Body of pancreas (tissue), 4 donors: ENCODE data around the gene IRAK4. TPM values are rescaled to one million over a fixed set of nuclear protein-coding genes. Genes with fewer than 3 reads are reported as not detected.

Source experiments
- ATAC-seq: fragments of 150-250 bp; one replicate; pipeline ENCODE4 v1.9.1; 2016
- DNase-seq, 4 donors: peaks; one replicate each; pipeline ENCODE4 v3.0.0-alpha.2; 2019
- H3K27ac ChIP-seq, 4 donors: fragments of 200-600 bp; sonication (generic); 1 replicate in 3 of 4; 2 replicates in 1 of 4; pipeline versions ENCODE4 v1.5.1 to v1.6.1; 2016 to 2019; ENCODE audit warnings: mild to moderate bottlenecking in 1 of 4, mixed read lengths in 1 of 4, moderate library complexity in 1 of 4
- H3K27me3 ChIP-seq, 2 donors: fragments of 200-600 bp; sonication (generic); one replicate each; pipeline ENCODE4 v1.6.0; 2016; ENCODE audit warnings: mild to moderate bottlenecking in 1 of 2
- H3K36me3 ChIP-seq, 2 donors: fragments of 200-600 bp; sonication (generic); replicated peaks in 1 of 2; 2 replicates each; pipeline ENCODE4 v1.5.1; 2016; ENCODE audit warnings: low read depth in 2 of 2; ENCODE audit not compliant: insufficient read depth in 1 of 2
- H3K4me1 ChIP-seq: fragments of 200-600 bp; sonication (generic); one replicate; pipeline ENCODE4 v1.6.0; 2016
- H3K4me3 ChIP-seq, 2 donors: fragments of 200-600 bp; sonication (generic); 1 replicate in 1 of 2; 2 replicates in 1 of 2; pipeline ENCODE4 v1.5.1; 2016 to 2019
- H3K9me3 ChIP-seq, 3 donors: fragments of 200-600 bp; sonication (generic); 1 replicate in 2 of 3; 2 replicates in 1 of 3; pipeline ENCODE4 v1.5.1; 2016
- POLR2A ChIP-seq, 3 donors: fragments of 450-650 bp; IDR thresholded peaks; one replicate each; pipeline ENCODE4 v1.6.1; 2016; ENCODE audit warnings: antibody characterized with exemption in 3 of 3, mild to moderate bottlenecking in 2 of 3
- WGBS, 2 donors: methylation state at CpG; one replicate each; pipeline ENCODE4 v1.1.5; 2017; 5-methylcytosine and 5-hydroxymethylcytosine counted together
- intact Hi-C: fragments of 100-400 bp; cut with DNase I; formaldehyde crosslinking; loops from one replicate; pipeline ENCODE4 v1.15.1; 2023
- total RNA-seq, 2 donors: library from RNA; depleted of rRNA; stranded (reverse); fragments of >200 nt; gene quantifications; one replicate each; pipeline ENCODE4 v1.1.0, GENCODE V29; 2016
- TF ChIP-seq, protein P1 (sequence below), 7 experiments: fragments of 450-650 bp in 4 of 7; fragments of 200-600 bp in 3 of 7; sonication (generic) in 3 of 7; IDR thresholded peaks; one replicate each; pipeline ENCODE4 v1.5.1; 2016 to 2019; ENCODE audit warnings: antibody characterized with exemption in 7 of 7

Gene IRAK4
- total RNA-seq, 2 donors from 2014 or later: 17.5 to 33.7 TPM

GRCh38 chr12:43805860-43806736 lies 47.3 kb downstream of the IRAK4 start, which contains the start of gene TWF1:
TWF1 (minus strand) TSS chr12:43806317; CDS start chr12:43806245, 72 bp downstream.
- 0 to 1% methylated on average over 31 to 80 of the region's 89 CpGs for WGBS, 2 donors
- peak; percentile 80 to 84 (median 82) for TF ChIP-seq POLR2A (IDR thresholded peaks at IDR 0.05)
- TF ChIP-seq, protein P1, sequence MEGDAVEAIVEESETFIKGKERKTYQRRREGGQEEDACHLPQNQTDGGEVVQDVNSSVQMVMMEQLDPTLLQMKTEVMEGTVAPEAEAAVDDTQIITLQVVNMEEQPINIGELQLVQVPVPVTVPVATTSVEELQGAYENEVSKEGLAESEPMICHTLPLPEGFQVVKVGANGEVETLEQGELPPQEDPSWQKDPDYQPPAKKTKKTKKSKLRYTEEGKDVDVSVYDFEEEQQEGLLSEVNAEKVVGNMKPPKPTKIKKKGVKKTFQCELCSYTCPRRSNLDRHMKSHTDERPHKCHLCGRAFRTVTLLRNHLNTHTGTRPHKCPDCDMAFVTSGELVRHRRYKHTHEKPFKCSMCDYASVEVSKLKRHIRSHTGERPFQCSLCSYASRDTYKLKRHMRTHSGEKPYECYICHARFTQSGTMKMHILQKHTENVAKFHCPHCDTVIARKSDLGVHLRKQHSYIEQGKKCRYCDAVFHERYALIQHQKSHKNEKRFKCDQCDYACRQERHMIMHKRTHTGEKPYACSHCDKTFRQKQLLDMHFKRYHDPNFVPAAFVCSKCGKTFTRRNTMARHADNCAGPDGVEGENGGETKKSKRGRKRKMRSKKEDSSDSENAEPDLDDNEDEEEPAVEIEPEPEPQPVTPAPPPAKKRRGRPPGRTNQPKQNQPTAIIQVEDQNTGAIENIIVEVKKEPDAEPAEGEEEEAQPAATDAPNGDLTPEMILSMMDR (IDR thresholded peaks at IDR 0.05): peak in 4 of 7 experiments; percentile 39 to 49 (median 42)
- Histone ChIP-seq H3K27me3 (no peaks in the 10 kb centered on the region), H3K4me3 (peak within 1 kb of the TSS; percentile 76 to 87), H3K27ac (peak within 1 kb of the TSS; percentile 80 to 98 (median 94)), H3K36me3 (no peaks in the 10 kb centered on the region), H3K4me1 (peaks cover 17% of the 10 kb centered on the region), H3K9me3 (no peaks in the 10 kb centered on the region)
- peak; percentile 99 for ATAC-seq
- intact Hi-C loops: no loop called here
- peak; percentile 85 to 90 (median 88) for DNase-seq

DNA sequence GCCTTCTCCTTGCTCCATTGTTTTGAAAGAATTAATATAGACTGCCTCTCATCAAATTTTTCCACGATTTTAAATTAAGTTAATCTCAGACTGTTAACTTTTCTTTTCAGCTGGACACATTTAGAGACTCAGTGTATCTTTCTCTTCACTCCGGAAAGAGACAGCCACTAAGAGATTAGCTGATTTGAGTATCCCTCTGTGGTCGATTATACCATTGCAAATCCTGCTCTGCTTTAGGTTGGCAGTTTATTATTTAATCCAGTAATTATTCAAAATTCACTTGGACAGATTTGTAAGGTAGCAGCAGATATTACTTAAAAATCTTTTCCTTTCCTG lies 48.0 kb downstream of the IRAK4 start:
- no peak for TF ChIP-seq POLR2A (IDR thresholded peaks at IDR 0.05)
- TF ChIP-seq, protein P1 (IDR thresholded peaks at IDR 0.05): no peak
- WGBS, 2 donors: 2 to 8% methylated on average over 3 of the region's 3 CpGs
- Histone ChIP-seq H3K9me3 (no peaks in the 10 kb centered on the region), H3K4me1 (peaks cover 17% of the 10 kb centered on the region), H3K36me3 (no peaks in the 10 kb centered on the region), H3K27ac (peak overlapping the region; percentile 80 to 98 (median 94)), H3K4me3 (peak overlapping the region in 1 of 2 donors; percentile 87), H3K27me3 (no peaks in the 10 kb centered on the region)
- no peak for ATAC-seq
- DNase-seq: no peak
- intact Hi-C loops: no loop called here

GRCh38 chr12:43807386-43807785 lies 48.6 kb downstream of the IRAK4 start:
- peaks cover 17% of the 10 kb centered on the region for H3K4me1 ChIP-seq
- TF ChIP-seq, protein P1 (IDR thresholded peaks at IDR 0.05): no peak
- TF ChIP-seq POLR2A (IDR thresholded peaks at IDR 0.05): no peak
- intact Hi-C loops: no loop called here
- no peak for ATAC-seq
- no peaks in the 10 kb centered on the region for H3K9me3 ChIP-seq
- peak overlapping the region in 2 of 4 donors; percentile 1 to 98 for H3K27ac ChIP-seq
- H3K27me3 ChIP-seq: no peaks in the 10 kb centered on the region
- H3K4me3 ChIP-seq: no peak overlapping the region
- H3K36me3 ChIP-seq: no peaks in the 10 kb centered on the region
- 85 to 94% methylated on average over 3 of the region's 3 CpGs for WGBS, 2 donors
- DNase-seq: no peak

DNA sequence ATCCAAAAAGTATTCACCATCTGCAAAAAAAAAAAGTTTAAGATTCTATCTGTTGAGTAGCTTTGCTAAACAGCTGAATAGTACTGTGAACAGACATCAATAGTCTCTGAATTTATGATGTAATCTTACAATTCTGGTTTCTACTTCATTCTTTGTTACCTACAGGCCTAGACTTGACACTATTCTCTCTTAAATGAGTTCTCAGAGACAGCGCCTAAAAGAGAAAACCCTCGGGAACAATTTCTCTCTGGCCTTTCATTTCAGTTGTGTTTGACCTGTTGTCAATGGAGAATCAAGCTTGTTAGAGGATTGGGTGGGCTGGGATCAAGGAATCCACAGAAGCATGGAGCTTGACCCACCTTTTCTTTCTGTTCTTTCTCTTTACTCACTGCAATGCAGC lies 53.3 kb downstream of the IRAK4 start:
- intact Hi-C loops: no loop called here
- H3K4me1 ChIP-seq: peaks cover 2% of the 10 kb centered on the region
- no peak overlapping the region for H3K4me3 ChIP-seq
- DNase-seq (no peak), ATAC-seq (no peak)
- H3K27ac ChIP-seq: no peak overlapping the region
- no peaks in the 10 kb centered on the region for H3K27me3 ChIP-seq
- WGBS, 2 donors: 70 to 78% methylated on average over 2 of the region's 2 CpGs
- no peaks in the 10 kb centered on the region for H3K36me3 ChIP-seq
- TF ChIP-seq, protein P1 (IDR thresholded peaks at IDR 0.05): no peak
- no peak for TF ChIP-seq POLR2A (IDR thresholded peaks at IDR 0.05)
- H3K9me3 ChIP-seq: no peaks in the 10 kb centered on the region
